Measurements from ENCODE around the gene SCYL1.

Gene SCYL1

DNA sequence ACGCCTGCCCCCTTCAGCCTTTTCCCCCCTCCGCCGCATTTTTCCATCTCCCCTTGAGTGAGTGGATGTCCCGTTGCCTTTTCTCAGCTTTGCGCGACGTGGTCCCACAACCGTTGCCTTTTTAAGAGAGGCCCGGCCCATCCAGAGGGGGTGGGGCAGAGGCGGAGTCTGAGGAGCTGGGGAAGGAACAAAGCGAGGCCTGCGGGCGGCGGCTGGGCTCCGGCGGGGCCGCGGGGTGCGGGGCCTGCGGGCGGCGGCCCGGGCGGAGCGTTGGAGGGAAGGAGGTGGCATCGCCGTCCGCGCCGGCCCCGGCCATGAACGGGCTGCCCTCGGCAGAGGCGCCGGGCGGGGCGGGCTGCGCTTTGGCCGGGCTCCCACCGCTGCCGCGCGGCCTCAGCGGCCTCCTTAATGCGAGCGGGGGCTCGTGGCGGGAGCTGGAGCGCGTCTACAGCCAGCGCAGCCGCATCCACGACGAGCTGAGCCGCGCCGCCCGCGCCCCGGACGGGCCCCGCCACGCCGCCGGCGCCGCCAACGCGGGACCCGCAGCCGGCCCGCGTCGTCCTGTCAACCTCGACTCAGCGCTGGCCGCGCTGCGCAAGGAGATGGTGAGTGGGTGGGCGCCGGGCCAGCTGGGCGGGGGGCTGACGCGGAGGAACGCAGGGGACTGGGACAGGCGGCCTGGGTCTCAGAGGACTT lies 47.6 kb downstream of the SCYL1 start, which contains the start of gene FAM89B:
Gene FAM89B (plus strand): TSS at position 183 of the 696 bp plus-strand sequence. CDS start 132 bp downstream, at position 315.
- DNase-seq: peak; percentile 86

DNA sequence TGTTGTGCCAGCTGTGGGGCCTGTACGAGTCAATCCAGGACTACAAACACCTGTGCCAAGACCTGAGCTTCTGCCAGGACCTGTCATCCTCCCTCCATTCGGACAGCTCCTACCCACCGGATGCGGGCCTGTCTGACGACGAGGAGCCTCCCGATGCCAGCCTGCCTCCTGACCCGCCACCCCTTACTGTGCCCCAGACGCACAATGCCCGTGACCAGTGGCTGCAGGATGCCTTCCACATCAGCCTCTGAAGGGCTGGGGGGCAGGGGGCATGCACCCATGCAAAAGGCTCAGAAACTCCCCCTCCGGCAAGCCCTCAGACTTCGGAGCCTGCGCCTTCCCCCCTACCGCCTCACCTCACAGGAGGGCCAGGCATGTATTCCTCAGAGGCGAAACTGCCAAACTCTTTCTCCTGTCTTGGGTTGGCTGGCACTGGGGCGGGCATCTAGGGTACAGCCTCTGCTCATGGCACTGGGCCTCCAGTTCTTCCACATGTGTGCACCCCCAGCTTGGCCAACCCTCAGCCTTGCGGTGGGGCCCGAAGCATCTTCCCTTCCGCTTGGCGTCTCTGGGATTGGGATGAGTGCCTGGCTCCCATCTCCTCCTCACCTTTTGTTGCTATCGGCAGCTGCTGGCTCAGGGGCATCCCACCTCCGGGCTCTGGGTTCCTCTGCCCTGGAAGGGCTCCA lies 48.7 kb downstream of the SCYL1 start:
- DNase-seq: no peak

DNA sequence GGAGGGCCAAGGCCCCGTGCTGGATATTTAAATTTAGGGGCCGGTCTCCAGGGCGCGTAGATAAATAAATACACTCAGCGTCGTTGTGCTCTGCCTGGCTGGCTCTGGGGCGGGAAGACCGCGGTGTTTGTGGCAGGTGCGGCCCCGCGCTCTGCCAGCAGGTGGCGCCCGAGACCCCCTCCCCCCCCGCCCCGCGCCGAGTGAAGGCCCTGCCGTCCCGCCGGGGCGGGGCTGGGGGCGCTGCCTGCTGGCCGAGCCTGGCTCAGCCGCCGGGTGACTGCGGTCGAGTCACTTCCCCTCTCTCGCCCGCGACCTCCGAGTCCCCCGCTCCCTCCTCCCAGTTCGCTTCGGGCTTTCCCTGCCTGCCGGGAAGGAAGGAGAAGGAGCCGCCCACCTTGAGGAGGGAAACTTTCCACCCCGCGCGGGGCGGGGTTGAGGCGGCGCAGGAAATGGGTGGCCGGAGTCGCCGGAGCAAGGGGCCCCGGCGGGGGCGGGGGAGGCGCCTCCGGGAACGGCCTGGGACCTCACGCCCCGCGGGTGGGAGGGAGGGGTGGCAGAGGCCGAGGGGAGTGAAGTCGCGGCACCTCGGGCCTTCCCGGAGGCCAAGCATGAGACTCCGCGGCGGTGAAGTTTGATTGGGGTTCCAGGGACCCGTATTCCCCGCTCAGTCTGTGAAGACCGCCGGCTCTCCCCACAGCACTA lies 49.4 kb downstream of the SCYL1 start:
- peak; percentile 74 for DNase-seq

DNA sequence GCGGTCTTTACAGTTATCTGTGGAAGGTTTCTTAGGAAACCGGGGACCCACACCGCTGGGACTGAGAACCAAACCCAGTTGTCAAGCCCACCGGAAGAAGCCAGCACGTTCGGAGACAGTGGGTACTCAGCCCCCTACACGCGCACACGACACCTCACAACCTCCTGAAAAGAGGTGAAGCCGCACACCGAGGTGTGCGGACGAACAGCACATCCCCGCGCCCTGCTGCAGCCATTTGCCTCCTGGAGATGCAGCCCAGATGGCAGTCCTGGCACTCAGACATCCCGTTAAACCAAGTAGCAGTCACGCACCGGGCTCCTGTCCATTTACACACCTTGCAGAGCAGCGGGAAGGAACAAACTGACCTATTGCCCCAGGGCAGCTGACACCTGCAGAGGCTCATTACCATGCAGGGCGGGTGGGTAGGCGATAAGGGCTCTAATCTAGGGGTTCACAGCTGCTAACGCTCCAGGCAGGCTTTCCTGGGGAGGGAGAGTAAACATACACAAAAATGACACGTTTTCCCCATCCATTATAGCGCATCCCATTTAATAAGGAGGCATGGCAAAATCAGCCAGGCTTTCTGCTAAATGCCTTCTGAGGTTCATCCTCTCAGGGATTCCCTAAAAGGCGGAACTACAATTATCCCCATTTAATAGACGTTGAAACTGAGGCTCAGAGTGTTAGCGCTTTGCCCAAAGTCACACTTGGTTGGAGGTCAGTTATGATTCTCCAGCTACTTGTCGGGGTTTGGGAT lies 50.1 kb downstream of the SCYL1 start:
- peak; percentile 41 for DNase-seq

DNA sequence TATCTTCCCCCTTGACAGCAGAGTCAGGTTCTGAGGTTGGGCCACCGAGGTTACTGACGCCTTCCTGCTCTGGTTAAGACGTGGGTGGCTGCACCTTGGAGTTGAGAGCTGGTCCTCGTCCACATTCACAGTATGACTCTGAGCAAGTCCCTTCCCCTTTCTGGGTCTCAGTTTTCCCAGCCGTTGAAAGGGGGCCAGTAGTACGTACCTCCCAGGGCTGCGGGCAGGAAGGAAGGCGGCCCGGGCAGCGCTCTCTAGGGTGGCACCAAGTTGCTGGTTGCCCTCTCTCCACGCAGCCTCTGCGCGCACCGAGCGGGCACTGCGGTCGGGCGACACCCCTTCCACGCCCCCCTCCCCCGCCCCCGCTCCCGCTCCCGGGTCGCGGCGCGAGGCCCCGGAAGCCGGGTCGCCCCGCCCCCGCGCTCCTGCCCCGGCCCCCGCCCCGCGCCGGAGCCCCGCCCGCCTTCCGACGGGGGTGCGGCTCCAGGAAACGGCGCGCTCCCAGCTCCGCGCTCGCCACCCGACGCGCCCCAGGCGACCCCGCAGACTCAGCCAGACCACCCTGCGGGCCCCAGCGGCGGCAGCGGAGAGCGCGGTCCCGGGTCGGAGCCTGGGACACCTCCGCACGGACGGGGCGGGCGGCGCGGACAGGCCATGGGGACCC lies 50.8 kb downstream of the SCYL1 start, which contains the start of gene EHBP1L1:
Gene EHBP1L1 (plus strand): TSS at position 486 of the 664 bp plus-strand sequence. CDS start 250 bp downstream, outside the sequence.
- DNase-seq: peak; percentile 77

DNA sequence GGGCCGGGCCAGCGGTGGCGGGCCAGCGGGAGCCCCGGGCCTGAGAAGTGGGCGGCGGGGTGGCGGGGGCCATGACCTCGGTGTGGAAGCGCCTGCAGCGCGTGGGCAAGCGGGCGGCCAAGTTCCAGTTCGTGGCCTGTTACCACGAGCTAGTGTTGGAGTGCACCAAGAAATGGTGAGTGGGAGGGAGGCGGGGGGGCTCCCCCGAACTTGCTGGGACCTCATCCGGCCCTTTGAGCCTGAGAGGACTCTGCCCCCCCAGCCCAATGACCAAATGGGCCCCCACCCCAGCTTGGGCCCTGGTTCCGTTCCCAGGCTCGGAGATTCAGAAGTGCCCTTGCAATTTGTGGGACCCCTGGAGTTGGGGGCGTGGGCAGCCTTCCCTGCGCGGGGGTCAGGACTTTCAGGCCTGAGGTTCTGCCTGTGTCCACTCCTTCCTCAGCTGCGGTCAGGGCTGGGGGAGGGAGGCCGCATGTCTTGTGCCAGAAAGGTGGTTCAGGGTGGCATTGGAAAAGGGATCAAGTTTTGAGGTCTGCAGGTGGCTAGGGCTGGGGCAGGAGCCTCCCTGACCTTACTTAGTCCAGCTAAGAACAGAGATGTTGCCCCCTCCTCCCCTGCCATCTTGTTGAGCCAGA lies 51.5 kb downstream of the SCYL1 start:
- DNase-seq: no peak

DNA sequence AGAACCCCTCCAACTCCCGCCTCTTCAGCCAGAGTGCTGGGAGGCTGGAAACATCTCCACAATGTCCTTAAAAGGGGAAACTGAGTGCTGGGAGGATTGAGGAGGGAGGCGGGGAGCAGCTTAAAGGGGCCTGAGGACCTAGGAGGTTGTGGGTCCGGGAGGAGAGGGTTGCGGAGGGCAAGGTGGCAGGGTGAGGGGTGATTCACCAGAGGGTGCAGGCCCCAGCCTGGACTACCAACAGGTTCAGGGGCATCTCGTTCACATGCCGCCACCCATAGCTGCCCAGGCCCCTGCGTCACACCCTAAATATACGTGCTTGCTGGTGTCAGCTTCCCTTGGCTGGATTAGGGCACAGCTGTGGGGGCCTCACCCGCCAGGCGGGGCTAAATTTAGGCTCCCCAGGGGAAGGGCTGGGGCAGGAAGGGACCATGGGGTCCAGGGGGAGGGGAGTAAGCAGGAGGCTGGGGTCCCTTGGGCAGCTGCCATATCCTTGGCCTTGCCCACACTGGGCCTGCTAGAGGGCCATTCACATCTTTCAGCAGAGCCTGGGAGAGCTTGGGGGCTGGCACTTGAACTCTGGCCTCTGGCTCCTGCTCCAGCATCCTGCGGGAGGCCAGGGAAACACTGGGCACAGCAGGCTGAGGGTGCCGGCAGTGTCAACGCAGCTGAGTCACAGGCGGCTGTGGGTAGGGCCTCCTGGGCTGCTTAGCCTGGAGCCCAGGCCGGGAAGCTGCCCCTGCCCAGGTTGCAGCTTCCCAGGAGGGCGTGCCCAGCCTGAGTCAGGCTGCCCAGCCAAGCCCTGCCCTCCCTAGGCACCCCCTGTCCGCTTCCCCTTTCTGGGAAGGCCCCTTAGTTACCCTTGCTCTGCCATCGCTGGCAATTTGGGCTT lies 52.2 kb downstream of the SCYL1 start:
- DNase-seq: no peak

DNA sequence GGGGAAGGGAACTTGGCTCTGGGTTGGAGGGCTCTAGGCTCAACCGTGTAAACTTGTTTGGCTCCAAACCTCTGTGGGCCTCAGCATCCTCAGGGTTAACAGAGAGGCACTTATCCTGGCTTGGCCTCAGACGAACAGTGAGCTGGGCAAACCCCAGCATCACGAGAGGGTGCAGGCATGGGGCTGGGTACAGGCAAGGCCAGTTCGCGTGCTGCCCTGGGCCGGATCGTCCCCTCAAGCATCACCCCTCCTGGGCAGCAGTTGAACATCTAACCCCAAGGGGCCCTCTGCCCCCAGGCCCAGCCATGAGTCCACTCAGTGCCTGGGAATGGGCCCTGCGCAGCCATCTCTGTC lies 52.9 kb downstream of the SCYL1 start:
- no peak for DNase-seq

DNA sequence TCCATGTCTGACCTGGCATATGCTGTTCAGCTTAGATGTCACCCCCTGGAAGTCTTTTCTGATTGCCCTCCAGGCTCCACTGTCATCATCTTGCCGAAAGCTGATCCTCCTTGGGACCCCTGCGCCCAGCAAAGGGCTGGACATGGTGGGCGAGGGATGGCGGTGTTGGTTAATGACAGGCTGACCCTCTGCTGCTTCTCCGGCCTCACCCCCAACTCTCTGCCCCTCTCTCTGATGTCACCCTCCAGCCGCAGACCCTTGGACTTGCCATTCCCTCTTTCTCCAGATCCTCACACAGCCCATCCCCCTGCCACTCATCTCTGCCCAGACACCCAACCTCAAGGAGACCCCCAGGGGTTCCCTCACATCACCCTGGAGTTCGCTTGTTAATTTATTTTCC lies 53.3 kb downstream of the SCYL1 start:
- no peak for DNase-seq

DNA sequence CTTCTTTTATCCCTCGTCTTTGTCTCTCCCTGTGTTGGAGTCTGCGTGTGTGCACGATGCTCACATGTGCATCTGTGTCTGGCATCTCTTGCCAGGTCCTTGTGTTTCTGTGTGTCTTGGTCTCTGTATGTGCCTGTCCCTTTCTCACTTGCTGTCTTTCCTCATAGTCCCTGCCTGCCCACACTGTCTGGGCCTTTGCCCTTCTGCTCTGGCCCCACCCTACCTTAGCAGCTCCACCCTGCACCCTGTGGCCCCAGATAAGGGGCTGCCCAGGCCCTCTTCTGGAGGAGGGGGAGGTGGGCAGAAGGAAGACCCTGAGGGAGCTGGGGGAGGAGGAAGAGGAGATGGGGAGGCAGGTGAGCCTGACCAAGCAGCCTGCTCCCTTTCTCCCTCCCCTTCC lies 53.8 kb downstream of the SCYL1 start:
- no peak for DNase-seq

DNA sequence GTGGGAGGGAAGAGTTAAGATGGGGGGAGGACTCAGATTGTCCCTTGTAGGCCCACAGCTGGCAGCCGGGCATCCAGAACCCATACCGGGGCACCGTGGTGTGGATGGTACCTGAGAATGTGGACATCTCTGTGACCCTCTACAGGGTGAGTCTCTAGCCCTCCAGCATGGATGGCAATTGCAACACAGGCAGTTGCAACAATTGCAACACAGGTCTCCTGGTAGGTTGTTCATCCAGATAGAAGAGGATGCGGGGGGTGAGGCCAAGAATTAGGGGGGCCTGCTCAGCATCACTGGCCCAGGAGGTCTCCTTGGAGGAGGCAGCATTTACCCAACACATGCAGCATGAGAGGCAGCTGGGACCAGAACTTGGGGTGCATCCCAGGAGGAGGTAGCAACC lies 54.4 kb downstream of the SCYL1 start:
- no peak for DNase-seq

DNA sequence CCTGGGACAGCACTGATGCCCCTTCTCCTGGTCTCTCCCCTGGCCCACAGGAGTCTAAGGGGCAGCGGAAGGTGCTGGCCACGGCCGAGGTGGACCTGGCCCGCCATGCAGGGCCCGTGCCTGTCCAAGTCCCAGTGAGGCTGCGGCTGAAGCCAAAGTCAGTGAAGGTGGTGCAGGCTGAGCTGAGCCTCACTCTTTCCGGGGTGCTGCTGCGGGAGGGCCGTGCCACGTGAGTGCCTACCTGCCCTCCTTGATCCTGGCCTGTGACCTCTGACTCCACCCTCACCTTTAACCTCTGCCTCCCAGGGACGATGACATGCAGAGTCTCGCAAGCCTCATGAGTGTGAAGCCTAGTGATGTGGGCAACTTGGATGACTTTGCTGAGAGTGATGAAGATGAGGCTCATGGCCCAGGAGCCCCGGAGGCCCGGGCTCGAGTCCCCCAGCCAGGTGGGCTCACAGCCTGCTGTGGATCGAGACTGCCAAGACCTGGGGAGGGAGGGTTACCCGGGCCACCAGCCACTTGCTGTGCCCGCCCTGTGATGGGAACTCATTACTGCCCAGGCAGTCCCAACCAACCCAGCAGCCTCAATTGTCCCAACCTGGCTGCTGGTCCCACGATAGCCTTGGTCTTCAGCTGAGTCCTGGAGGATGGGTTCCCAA lies 55.3 kb downstream of the SCYL1 start:
- DNase-seq: no peak

DNA sequence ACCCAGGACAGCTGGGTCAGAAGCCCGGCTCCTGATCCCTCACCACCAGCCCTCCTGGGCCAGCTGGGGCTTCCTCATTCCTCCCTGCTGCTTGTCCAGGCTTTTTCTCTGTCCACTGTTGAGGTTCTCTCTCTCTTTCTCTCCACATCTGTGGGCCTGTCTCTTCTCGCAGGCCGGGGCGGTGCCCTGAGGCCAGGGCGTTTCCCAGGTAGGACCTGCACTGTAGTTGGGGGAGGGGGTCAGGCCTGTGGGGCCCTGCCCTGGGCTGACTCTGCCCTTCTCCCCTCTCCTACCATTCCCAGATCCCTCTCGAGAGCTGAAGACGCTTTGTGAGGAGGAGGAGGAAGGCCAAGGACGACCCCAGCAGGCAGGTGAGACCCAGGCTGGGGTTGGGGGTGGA lies 55.9 kb downstream of the SCYL1 start:
- no peak for DNase-seq

DNA sequence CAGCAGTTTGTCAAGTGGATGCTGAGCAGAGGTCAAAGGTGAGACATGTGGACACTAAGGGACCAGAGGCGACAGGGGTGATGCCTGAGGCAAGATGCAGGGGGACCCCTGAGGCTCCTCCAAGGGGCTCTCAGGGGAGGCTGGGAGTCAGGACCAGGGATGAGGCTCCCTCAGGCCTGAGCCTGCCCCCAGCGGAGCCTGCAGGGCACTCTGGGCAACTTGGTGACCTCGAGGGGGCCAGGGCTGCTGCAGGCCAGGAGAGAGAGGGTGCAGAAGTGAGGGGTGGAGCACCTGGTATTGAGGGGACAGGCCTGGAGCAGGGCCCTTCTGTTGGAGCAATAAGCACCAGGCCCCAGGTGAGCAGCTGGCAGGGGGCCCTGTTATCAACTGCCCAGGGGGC lies 57.0 kb downstream of the SCYL1 start:
- DNase-seq: no peak

DNA sequence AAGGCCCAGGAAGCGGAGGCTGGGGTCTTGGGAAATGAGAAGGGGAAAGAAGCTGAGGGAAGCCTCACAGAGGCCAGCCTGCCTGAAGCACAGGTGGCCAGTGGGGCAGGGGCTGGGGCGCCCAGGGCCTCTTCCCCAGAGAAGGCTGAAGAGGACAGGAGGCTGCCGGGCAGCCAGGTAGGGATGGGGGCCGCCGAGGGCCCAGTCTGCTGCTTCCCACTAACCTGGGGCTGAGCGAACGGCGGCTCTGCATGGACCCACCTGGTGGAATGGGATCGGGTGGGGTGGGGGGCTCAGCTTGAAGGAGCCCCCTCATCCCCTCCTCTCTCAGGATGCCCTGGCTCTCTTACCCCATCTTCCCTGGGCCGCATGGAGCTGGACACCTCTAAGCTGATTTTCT lies 58.7 kb downstream of the SCYL1 start:
- DNase-seq: no peak

DNA sequence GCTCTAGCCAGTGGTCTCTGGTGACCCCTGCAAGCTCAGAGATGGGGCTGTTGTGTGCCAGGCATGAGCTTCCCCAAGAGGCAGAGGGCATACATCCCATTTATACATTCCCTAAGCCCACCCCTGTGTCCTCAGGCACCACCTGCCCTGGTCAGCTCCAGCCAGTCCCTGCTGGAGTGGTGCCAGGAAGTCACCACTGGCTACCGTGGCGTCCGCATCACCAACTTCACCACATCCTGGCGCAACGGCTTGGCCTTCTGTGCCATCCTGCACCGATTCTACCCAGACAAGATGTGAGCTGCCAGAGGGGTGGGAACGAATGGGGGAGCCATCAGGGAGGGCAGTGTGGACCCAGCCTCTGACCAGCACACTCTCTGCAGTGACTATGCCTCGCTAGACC lies 59.2 kb downstream of the SCYL1 start:
- no peak for DNase-seq

DNA sequence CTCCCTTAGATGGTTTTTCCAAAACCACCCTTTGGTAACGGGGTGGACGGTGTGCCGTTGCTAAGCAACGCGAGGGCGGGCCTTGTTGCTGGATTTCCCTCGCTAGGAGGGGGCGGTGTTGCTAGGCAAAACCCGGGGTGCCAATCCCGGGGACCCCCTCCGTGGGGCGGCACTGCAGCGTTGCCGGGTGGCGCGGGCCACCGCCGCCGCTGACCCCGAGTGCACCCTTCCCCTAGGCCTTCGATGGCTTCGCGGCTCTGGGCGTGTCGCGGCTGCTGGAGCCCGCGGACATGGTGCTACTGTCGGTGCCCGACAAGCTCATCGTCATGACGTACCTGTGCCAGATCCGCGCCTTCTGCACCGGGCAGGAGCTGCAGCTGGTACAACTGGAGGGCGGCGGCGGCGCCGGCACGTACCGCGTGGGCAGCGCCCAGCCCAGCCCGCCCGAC lies 59.9 kb downstream of the SCYL1 start:
- DNase-seq: no peak

DNA sequence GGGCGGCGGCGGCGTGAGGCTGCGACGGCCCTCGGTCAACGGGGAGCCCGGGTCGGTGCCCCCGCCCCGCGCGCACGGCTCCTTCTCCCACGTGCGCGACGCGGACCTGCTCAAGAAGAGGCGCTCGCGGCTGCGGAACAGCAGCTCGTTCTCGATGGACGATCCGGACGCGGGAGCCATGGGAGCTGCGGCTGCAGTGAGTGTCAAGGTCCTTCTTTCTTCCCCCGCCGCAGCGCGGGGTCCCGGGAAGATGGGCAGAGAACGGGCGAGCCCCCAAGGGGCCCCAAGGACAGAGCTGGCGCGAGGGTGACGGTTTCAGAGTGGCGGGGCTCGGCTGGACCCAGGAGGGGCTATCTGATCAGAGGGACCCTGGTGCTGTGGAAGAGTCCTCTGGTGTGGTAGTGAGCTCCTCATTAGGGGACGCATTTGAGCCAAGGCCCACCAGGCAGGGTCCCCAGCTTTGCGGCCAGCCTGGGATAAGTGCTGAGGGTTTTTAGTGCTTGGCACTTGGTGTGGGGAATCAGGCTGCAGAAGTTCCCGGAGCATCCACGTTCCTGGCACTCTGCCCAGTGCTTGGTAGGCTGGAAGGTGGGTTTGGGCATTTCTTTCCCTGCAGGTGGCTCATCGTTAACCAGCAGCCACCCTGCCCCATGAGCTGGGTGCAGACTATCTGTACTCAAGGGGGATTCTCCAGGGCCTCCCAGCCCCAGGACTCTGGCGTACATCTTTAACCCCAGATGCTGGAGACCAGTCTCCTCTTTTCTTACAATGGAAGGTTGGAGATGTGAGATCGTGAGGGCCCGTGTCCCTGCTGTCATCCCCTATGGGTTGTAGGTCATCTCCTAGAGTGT lies 60.7 kb downstream of the SCYL1 start:
- DNase-seq: no peak

DNA sequence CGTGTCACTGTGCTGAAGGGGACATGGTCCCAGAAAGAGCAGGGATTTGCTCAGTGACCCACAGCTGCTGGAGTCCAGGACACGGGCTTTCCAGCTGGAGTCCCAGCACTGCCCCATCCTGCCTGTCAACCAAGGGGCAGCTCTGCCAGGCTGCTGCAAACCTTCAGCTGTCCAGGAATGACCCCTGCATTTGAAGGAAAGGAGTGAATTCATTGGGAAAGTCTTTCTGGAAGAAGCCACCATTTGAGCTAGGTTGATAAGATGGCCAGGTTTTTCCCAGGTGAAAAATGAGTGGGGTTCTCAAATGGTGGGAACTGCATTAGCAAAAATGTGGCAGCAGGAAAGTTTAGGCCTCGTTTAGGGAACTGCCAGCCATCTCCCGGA lies 61.4 kb downstream of the SCYL1 start:
- DNase-seq: no peak

All from activated effector memory CD4-positive, alpha-beta T cell treated with Interleukin-2 at 50 U/mL for 16 hours (primary cell).